ENCODE results near the gene SRCIN1. TPM values are rescaled to one million over a fixed set of nuclear protein-coding genes. Genes with fewer than 3 reads are reported as not detected.

Gene SRCIN1
- total RNA-seq, 2 donors from 2014 or later: 11.2 to 19.8 TPM

DNA sequence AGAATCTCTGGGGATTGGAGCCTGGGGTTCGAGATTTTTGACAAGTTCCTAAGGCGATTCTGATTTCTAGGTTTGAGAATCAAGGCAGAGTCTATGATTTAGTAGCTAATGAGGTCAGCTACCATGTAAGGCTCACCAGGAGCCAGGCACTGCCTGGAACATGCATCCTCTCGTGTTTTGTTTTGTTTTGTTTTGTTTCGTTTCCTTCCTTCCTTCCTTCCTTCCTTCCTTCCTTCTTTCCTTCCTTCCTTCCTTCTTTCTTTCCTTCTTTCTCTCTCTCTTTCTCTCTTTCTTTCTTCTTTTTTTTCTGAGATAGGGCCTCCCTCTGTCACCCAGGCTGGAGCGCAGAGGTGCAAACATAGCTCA, 39.1 kb downstream of the SRCIN1 start:
- TF ChIP-seq CTCF (IDR thresholded peaks at IDR 0.05) (no peak), POLR2A (IDR thresholded peaks at IDR 0.05) (no peak)
- Histone ChIP-seq H3K36me3 (replicated peaks in 1 of 2; ENCODE audit: insufficient read depth in 1 of 2, low read depth in 2 of 2) (no peaks in the 10 kb centered on the region), H3K9me3 (no peaks in the 10 kb centered on the region), H3K27me3 (peaks cover 0 to 31% of the 10 kb centered on the region in 2 donors), H3K27ac (no peak overlapping the region), H3K4me3 (no peak overlapping the region), H3K4me1 (peaks cover 5% of the 10 kb centered on the region)
- DNase-seq (no peak), ATAC-seq (no peak)
- 68 to 74% methylated on average over 5 of the region's 5 CpGs for WGBS, 2 donors
- intact Hi-C loops (cut with DNase I): no loop called here

DNA sequence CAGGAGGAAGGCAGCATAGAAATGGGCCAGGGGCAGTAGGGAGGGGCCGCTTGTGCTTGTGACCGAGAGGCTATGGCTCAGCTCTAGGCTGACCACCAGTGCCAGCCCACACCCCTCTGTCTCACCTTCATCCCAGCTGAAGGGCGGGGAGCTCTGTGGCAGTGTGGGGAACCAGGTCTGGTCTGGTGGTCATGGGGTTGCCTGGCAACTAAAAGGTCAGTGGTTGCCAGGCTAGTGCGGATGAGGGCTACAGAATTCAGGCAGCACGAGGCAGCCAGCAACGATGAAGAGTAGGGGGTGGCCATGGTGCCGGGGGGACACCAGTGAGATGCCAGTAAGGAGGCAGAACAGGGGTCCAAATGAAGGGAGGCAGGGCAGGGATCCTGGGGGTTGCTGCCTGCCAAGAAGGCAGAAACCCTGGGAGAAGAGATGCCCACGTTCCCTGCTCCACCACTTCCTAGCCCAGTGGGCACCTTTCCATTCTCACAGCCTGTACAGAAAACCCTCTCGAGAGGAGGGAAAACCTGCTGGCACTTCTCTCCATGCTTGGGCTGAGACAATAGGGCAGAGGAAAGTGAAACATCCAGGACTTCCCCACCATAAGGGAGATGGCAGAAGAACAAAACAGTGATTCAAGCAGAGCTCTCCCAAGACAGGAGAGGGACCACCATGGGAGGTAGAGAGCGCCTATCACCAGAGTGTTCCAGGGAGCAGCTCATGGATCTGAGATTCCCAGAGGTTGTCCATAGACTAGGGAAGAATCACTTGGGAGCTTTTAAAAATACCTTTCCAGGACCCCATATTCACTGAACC, 39.7 kb downstream of the SRCIN1 start:
- no peak overlapping the region for H3K27ac ChIP-seq
- intact Hi-C loops (cut with DNase I): no loop called here
- WGBS, 2 donors: 42 to 51% methylated on average over 10 of the region's 10 CpGs
- no peak for ATAC-seq
- H3K36me3 ChIP-seq (replicated peaks in 1 of 2; ENCODE audit: insufficient read depth in 1 of 2, low read depth in 2 of 2): no peaks in the 10 kb centered on the region
- DNase-seq: peak in 1 of 4 donors; percentile 21
- TF ChIP-seq CTCF (IDR thresholded peaks at IDR 0.05): no peak
- TF ChIP-seq POLR2A (IDR thresholded peaks at IDR 0.05): no peak
- H3K4me3 ChIP-seq: no peak overlapping the region
- no peaks in the 10 kb centered on the region for H3K9me3 ChIP-seq
- peaks cover 5% of the 10 kb centered on the region for H3K4me1 ChIP-seq
- peaks cover 0 to 32% of the 10 kb centered on the region in 2 donors for H3K27me3 ChIP-seq

- no peaks in the 10 kb centered on the region for H3K9me3 ChIP-seq
- H3K27ac ChIP-seq: no peak overlapping the region
- H3K4me3 ChIP-seq: no peak overlapping the region
- no peak for TF ChIP-seq CTCF (IDR thresholded peaks at IDR 0.05)
- no peak for TF ChIP-seq POLR2A (IDR thresholded peaks at IDR 0.05)
- no peak for DNase-seq
- no peak for ATAC-seq
- H3K36me3 ChIP-seq (replicated peaks in 1 of 2; ENCODE audit: insufficient read depth in 1 of 2, low read depth in 2 of 2): no peaks in the 10 kb centered on the region
- intact Hi-C loops (cut with DNase I): no loop called here
- 18 to 23% methylated on average over 4 to 6 of the region's 6 CpGs for WGBS, 2 donors
- H3K27me3 ChIP-seq: peaks cover 0 to 32% of the 10 kb centered on the region in 2 donors
- H3K4me1 ChIP-seq: peaks cover 12% of the 10 kb centered on the region
These were observed 40.9 kb downstream of the SRCIN1 start for GRCh38 chr17:38564869-38565268.

GRCh38 chr17:38564254-38564837, 41.4 kb downstream of the SRCIN1 start:
- no peak for DNase-seq
- Histone ChIP-seq H3K27me3 (peaks cover 0 to 32% of the 10 kb centered on the region in 2 donors), H3K9me3 (no peaks in the 10 kb centered on the region), H3K4me1 (peaks cover 18% of the 10 kb centered on the region), H3K27ac (no peak overlapping the region), H3K36me3 (replicated peaks in 1 of 2; ENCODE audit: insufficient read depth in 1 of 2, low read depth in 2 of 2) (no peaks in the 10 kb centered on the region), H3K4me3 (no peak overlapping the region)
- WGBS, 2 donors: 38 to 41% methylated on average over 9 to 13 of the region's 14 CpGs
- ATAC-seq: no peak
- intact Hi-C loops (cut with DNase I): no loop called here
- TF ChIP-seq CTCF (IDR thresholded peaks at IDR 0.05) (no peak), POLR2A (IDR thresholded peaks at IDR 0.05) (no peak)
